Measurements from ENCODE around the gene PXDN.

The PXDN gene

DNA sequence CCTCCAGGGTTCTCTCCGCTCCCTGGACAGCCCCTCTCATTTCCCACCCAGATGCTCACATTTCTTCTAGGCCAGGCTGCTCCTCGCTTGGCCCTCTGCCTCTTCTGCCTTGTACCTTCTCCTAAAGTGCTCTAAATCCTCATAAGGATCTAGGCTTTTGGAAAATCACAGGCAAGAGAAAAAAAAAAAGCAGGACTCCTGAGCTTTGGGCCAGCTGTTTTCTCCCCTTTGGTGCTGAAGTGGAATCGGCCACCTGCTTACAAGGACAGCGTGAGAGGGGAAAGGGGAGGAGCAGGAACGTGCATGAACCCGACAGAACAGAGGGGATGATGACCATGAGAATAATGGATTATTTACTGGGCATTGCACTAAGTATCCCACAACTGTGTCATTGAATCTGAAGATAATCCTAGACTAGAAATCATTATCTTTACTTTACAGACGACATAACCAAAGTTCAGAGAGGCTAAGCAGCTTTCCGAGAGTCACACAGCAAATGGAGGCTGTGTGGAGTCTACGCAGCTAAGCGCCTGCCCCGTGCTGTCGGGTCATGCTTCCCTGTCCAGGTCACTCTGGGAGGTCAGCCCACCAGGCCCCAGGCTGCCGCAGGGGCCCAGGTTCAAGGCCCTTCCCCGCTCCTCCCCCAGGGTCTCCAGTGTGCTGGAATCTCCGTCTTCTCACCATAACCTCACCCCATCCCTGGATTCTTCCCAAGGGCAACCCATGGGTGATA is 141.9 kb downstream of the PXDN start:
- no peaks in the 10 kb centered on the region for H3K36me3 ChIP-seq (ENCODE audit: insufficient read depth, low read length)
- H3K9me2 ChIP-seq (replicated peaks; ENCODE audit: low read depth, low read length) = no peaks in the 10 kb centered on the region
- no peaks in the 10 kb centered on the region for H3K27me3 ChIP-seq (ENCODE audit: insufficient read depth, low read length, poor library complexity, severe bottlenecking)
- no peaks in the 10 kb centered on the region for H3K79me2 ChIP-seq (ENCODE audit: insufficient read depth, low read length)
- no peaks in the 10 kb centered on the region for H4K20me1 ChIP-seq (ENCODE audit: insufficient read depth, low read length, poor library complexity, severe bottlenecking)
- H3K9me3 ChIP-seq (ENCODE audit: insufficient read depth, low read depth, low read length) = no peaks in the 10 kb centered on the region
- H3K4me1 ChIP-seq (ENCODE audit: insufficient read depth, low read length, poor library complexity, severe bottlenecking) = peaks cover 3% of the 10 kb centered on the region
- H3K4me2 ChIP-seq (ENCODE audit: low read depth, low read length, poor library complexity, severe bottlenecking) = no peak overlapping the region
- no peak overlapping the region for H3K9ac ChIP-seq (ENCODE audit: low read depth, low read length, poor library complexity, severe bottlenecking)
- H3F3A ChIP-seq (ENCODE audit: low read depth) = no peaks in the 10 kb centered on the region
- no peak overlapping the region for H3K4me3 ChIP-seq (ENCODE audit: low read length, poor library complexity, severe bottlenecking)
- no peak overlapping the region for H2AFZ ChIP-seq (ENCODE audit: low read length)
- TF ChIP-seq, protein P1, sequence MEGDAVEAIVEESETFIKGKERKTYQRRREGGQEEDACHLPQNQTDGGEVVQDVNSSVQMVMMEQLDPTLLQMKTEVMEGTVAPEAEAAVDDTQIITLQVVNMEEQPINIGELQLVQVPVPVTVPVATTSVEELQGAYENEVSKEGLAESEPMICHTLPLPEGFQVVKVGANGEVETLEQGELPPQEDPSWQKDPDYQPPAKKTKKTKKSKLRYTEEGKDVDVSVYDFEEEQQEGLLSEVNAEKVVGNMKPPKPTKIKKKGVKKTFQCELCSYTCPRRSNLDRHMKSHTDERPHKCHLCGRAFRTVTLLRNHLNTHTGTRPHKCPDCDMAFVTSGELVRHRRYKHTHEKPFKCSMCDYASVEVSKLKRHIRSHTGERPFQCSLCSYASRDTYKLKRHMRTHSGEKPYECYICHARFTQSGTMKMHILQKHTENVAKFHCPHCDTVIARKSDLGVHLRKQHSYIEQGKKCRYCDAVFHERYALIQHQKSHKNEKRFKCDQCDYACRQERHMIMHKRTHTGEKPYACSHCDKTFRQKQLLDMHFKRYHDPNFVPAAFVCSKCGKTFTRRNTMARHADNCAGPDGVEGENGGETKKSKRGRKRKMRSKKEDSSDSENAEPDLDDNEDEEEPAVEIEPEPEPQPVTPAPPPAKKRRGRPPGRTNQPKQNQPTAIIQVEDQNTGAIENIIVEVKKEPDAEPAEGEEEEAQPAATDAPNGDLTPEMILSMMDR (conservative IDR thresholded peaks at IDR 0.05; ENCODE audit: low read length) = no peak
- TF ChIP-seq EZH2phosphoT487 (IDR thresholded peaks at IDR 0.05; ENCODE audit: borderline replicate concordance) = no peak

DNA sequence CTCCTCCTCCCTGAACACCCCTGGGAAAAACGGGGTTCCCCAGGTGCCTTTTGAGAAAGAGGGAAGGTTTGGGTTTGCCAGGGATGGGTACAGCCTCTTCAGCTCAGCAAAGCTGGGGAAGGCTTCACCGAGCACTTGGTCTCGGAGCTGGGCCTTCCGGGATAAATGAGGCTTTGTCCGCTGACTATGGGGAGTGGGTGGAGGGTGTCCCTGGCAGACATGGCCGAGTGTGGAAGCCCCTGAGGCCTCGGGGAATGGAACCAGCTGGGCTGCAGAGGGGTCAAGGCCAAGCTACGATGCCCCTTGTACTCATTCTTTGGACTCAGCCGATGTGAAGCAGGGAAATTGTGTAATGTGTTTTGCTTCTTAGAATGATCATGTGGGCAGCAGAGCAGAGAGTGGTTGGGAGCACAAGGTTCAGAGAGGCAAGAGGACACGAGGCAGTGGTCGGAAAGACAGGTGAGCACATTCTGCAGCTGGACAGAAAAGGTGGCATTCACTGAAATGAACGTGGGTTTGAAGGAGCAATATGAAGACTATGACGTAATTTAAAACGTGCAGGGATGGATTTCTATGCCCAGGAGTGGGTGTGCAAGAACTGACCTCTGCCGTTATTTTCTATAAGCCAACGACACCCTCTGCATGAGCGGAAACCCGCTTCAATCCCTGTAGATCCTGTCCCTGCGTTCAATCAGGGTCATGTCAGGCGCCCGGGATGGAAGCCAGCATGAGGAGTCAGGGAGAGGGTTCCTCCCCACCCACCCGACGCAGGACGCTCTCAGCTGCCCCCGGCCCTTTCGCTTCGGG is 142.6 kb downstream of the PXDN start:
- Histone ChIP-seq H4K20me1 (ENCODE audit: insufficient read depth, low read length, poor library complexity, severe bottlenecking) (no peaks in the 10 kb centered on the region), H3K4me3 (ENCODE audit: low read length, poor library complexity, severe bottlenecking) (no peak overlapping the region), H3K27me3 (ENCODE audit: insufficient read depth, low read length, poor library complexity, severe bottlenecking) (no peaks in the 10 kb centered on the region), H3K36me3 (ENCODE audit: insufficient read depth, low read length) (no peaks in the 10 kb centered on the region), H3F3A (ENCODE audit: low read depth) (no peaks in the 10 kb centered on the region), H3K79me2 (ENCODE audit: insufficient read depth, low read length) (no peaks in the 10 kb centered on the region), H3K9me3 (ENCODE audit: insufficient read depth, low read depth, low read length) (no peaks in the 10 kb centered on the region), H3K9ac (ENCODE audit: low read depth, low read length, poor library complexity, severe bottlenecking) (no peak overlapping the region), H3K9me2 (replicated peaks; ENCODE audit: low read depth, low read length) (no peaks in the 10 kb centered on the region), H2AFZ (ENCODE audit: low read length) (no peak overlapping the region), H3K4me1 (ENCODE audit: insufficient read depth, low read length, poor library complexity, severe bottlenecking) (peaks cover 3% of the 10 kb centered on the region), H3K4me2 (ENCODE audit: low read depth, low read length, poor library complexity, severe bottlenecking) (no peak overlapping the region)
- TF ChIP-seq, protein P1 (conservative IDR thresholded peaks at IDR 0.05; ENCODE audit: low read length) = no peak
- no peak for TF ChIP-seq EZH2phosphoT487 (IDR thresholded peaks at IDR 0.05; ENCODE audit: borderline replicate concordance)

DNA sequence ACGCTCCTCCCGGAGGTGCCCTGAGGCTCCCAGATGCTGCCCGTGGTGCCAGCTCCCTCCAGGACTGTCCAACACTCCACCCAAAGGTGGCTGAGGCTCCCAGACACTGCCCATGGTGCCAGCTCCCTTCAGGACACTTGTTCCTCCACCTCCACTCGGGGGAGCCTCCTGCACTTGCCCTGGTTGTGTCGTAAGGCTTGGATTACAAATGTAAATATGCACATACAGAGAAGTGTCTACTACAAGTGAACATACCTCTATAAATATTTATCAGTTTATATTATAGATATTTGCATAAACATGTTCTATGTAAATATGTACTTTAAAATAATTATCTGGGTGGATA is 143.3 kb downstream of the PXDN start:
- no peak overlapping the region for H3K4me2 ChIP-seq (ENCODE audit: low read depth, low read length, poor library complexity, severe bottlenecking)
- H3F3A ChIP-seq (ENCODE audit: low read depth) = no peaks in the 10 kb centered on the region
- H3K9ac ChIP-seq (ENCODE audit: low read depth, low read length, poor library complexity, severe bottlenecking) = no peak overlapping the region

More for the DNA sequence above, 143.3 kb downstream of the PXDN start:
- Histone ChIP-seq H3K27me3 (ENCODE audit: insufficient read depth, low read length, poor library complexity, severe bottlenecking) (no peaks in the 10 kb centered on the region), H3K4me3 (ENCODE audit: low read length, poor library complexity, severe bottlenecking) (no peak overlapping the region), H3K79me2 (ENCODE audit: insufficient read depth, low read length) (no peaks in the 10 kb centered on the region), H3K36me3 (ENCODE audit: insufficient read depth, low read length) (no peaks in the 10 kb centered on the region), H3K9me3 (ENCODE audit: insufficient read depth, low read depth, low read length) (no peaks in the 10 kb centered on the region), H3K4me1 (ENCODE audit: insufficient read depth, low read length, poor library complexity, severe bottlenecking) (no peaks in the 10 kb centered on the region), H2AFZ (ENCODE audit: low read length) (no peak overlapping the region), H3K9me2 (replicated peaks; ENCODE audit: low read depth, low read length) (no peaks in the 10 kb centered on the region), H4K20me1 (ENCODE audit: insufficient read depth, low read length, poor library complexity, severe bottlenecking) (no peaks in the 10 kb centered on the region)
- TF ChIP-seq, protein P1 (conservative IDR thresholded peaks at IDR 0.05; ENCODE audit: low read length) = no peak
- TF ChIP-seq EZH2phosphoT487 (IDR thresholded peaks at IDR 0.05; ENCODE audit: borderline replicate concordance) = no peak

All from Loucy (cell line).